Panc1 (cell line): Measurements from ENCODE around the gene ZNF273.

Source experiments
- POLR2AphosphoS5 ChIP-seq: IDR thresholded peaks from 2 replicates; pipeline ENCODE4 v1.6.1; 2012; ENCODE audit warnings: mild to moderate bottlenecking, low read depth, low read length, moderate library complexity
- TCF7L2 ChIP-seq: IDR thresholded peaks from 2 replicates; pipeline ENCODE4 v1.6.1; 2011; ENCODE audit warnings: mild to moderate bottlenecking, low read depth, low read length, inconsistent platforms
- TF ChIP-seq, protein P1 (sequence below): fragments of 450-650 bp; IDR thresholded peaks from 2 replicates; pipeline ENCODE4 v1.5.1; 2017; ENCODE audit warnings: mild to moderate bottlenecking
- TF ChIP-seq, protein P2 (sequence below), 2 experiments: IDR thresholded peaks; 2 replicates each; pipeline ENCODE4 v1.6.1; 2011 to 2012; ENCODE audit warnings: low read depth in 2 of 2, control low read depth in 1 of 2, low read length in 1 of 2, mild to moderate bottlenecking in 1 of 2, moderate library complexity in 1 of 2; ENCODE audit not compliant: insufficient read depth in 1 of 2

GRCh38 chr7:64905133-64905532 lies 2.1 kb downstream of the ZNF273 start:
- TF ChIP-seq, protein P1, sequence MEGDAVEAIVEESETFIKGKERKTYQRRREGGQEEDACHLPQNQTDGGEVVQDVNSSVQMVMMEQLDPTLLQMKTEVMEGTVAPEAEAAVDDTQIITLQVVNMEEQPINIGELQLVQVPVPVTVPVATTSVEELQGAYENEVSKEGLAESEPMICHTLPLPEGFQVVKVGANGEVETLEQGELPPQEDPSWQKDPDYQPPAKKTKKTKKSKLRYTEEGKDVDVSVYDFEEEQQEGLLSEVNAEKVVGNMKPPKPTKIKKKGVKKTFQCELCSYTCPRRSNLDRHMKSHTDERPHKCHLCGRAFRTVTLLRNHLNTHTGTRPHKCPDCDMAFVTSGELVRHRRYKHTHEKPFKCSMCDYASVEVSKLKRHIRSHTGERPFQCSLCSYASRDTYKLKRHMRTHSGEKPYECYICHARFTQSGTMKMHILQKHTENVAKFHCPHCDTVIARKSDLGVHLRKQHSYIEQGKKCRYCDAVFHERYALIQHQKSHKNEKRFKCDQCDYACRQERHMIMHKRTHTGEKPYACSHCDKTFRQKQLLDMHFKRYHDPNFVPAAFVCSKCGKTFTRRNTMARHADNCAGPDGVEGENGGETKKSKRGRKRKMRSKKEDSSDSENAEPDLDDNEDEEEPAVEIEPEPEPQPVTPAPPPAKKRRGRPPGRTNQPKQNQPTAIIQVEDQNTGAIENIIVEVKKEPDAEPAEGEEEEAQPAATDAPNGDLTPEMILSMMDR: no peak
- TF ChIP-seq TCF7L2: no peak
- no peak for TF ChIP-seq POLR2AphosphoS5
- TF ChIP-seq, protein P2, sequence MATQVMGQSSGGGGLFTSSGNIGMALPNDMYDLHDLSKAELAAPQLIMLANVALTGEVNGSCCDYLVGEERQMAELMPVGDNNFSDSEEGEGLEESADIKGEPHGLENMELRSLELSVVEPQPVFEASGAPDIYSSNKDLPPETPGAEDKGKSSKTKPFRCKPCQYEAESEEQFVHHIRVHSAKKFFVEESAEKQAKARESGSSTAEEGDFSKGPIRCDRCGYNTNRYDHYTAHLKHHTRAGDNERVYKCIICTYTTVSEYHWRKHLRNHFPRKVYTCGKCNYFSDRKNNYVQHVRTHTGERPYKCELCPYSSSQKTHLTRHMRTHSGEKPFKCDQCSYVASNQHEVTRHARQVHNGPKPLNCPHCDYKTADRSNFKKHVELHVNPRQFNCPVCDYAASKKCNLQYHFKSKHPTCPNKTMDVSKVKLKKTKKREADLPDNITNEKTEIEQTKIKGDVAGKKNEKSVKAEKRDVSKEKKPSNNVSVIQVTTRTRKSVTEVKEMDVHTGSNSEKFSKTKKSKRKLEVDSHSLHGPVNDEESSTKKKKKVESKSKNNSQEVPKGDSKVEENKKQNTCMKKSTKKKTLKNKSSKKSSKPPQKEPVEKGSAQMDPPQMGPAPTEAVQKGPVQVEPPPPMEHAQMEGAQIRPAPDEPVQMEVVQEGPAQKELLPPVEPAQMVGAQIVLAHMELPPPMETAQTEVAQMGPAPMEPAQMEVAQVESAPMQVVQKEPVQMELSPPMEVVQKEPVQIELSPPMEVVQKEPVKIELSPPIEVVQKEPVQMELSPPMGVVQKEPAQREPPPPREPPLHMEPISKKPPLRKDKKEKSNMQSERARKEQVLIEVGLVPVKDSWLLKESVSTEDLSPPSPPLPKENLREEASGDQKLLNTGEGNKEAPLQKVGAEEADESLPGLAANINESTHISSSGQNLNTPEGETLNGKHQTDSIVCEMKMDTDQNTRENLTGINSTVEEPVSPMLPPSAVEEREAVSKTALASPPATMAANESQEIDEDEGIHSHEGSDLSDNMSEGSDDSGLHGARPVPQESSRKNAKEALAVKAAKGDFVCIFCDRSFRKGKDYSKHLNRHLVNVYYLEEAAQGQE (IDR thresholded peaks at IDR 0.05; ENCODE audit: insufficient read depth in 1 of 2, low read depth in 2 of 2, low read length in 1 of 2): no peak
